H9 (cell line): ENCODE results near the gene RPN1. TPM values are rescaled to one million over a fixed set of nuclear protein-coding genes. Genes with fewer than 3 reads are reported as not detected.

Experiments used
- DNase-seq: peaks from one replicate; pipeline ENCODE4 v3.0.0-alpha.2; 2017
- H2AFZ ChIP-seq: one replicate; pipeline ENCODE4 v1.6.1; 2013; ENCODE audit warnings: mild to moderate bottlenecking, low read length, control low read depth, moderate library complexity
- H2AK5ac ChIP-seq: 2 replicates; pipeline ENCODE4 v1.6.1; 2013; ENCODE audit warnings: low read length, control low read depth, mixed read lengths; ENCODE audit not compliant: insufficient read length
- H2BK120ac ChIP-seq: one replicate; pipeline ENCODE4 v1.6.1; 2013; ENCODE audit warnings: low read depth, mild to moderate bottlenecking, low read length, control low read depth, inconsistent platforms; ENCODE audit not compliant: poor library complexity, severe bottlenecking
- H2BK12ac ChIP-seq: 2 replicates; pipeline ENCODE4 v1.6.1; 2013; ENCODE audit warnings: low read length, control low read depth, mixed read lengths, low read depth; ENCODE audit not compliant: insufficient read length
- H2BK15ac ChIP-seq: 2 replicates; pipeline ENCODE4 v1.6.1; 2013; ENCODE audit warnings: low read depth, low read length, control low read depth
- H2BK20ac ChIP-seq: one replicate; pipeline ENCODE4 v1.6.1; 2013; ENCODE audit warnings: low read depth, mild to moderate bottlenecking, low read length, control low read depth, inconsistent platforms; ENCODE audit not compliant: poor library complexity, severe bottlenecking
- H2BK5ac ChIP-seq: 2 replicates; pipeline ENCODE4 v1.6.1; 2013; ENCODE audit warnings: low read length, control low read depth, mixed read lengths; ENCODE audit not compliant: insufficient read length
- H3K14ac ChIP-seq: 2 replicates; pipeline ENCODE4 v1.6.1; 2013; ENCODE audit warnings: low read length, control low read depth; ENCODE audit not compliant: insufficient read depth
- H3K18ac ChIP-seq: 2 replicates; pipeline ENCODE4 v1.6.1; 2013; ENCODE audit warnings: low read depth, mild to moderate bottlenecking, mixed read lengths, low read length, control low read depth; ENCODE audit not compliant: insufficient read length
- H3K23ac ChIP-seq: 2 replicates; pipeline ENCODE4 v1.6.1; 2013; ENCODE audit warnings: low read length, control low read depth, mixed read lengths, low read depth; ENCODE audit not compliant: insufficient read length
- H3K23me2 ChIP-seq: 2 replicates; pipeline ENCODE4 v1.6.1; 2013; ENCODE audit warnings: low read depth, mild to moderate bottlenecking, mixed read lengths, low read length, control low read depth; ENCODE audit not compliant: insufficient read length, poor library complexity, severe bottlenecking
- H3K27ac ChIP-seq: 2 replicates; pipeline ENCODE4 v1.5.1; 2013; ENCODE audit warnings: low read length, control low read depth, mixed read lengths, low read depth; ENCODE audit not compliant: insufficient read length
- H3K27me3 ChIP-seq: 2 replicates; pipeline ENCODE4 v1.6.1; 2013; ENCODE audit warnings: low read length, control low read depth, inconsistent platforms; ENCODE audit not compliant: insufficient read depth
- H3K4ac ChIP-seq: 2 replicates; pipeline ENCODE4 v1.6.1; 2013; ENCODE audit warnings: low read depth, mild to moderate bottlenecking, control low read depth, inconsistent platforms, low read length, moderate library complexity
- H3K4me1 ChIP-seq: 2 replicates; pipeline ENCODE4 v1.6.1; 2013; ENCODE audit warnings: low read length, control low read depth, inconsistent platforms; ENCODE audit not compliant: insufficient read depth
- H3K4me2 ChIP-seq: 2 replicates; pipeline ENCODE4 v1.6.1; 2013; ENCODE audit warnings: low read length, control low read depth, mixed read lengths; ENCODE audit not compliant: insufficient read length, insufficient read depth
- H3K56ac ChIP-seq: 2 replicates; pipeline ENCODE4 v1.6.1; 2013; ENCODE audit warnings: low read depth, mild to moderate bottlenecking, mixed read lengths, low read length, control low read depth; ENCODE audit not compliant: insufficient read length
- H3K79me1 ChIP-seq: 2 replicates; pipeline ENCODE4 v1.6.1; 2013; ENCODE audit warnings: low read depth, mild to moderate bottlenecking, moderate library complexity, low read length, control low read depth, inconsistent platforms; ENCODE audit not compliant: insufficient read depth, poor library complexity, severe bottlenecking
- H3K79me2 ChIP-seq: 2 replicates; pipeline ENCODE4 v1.6.1; 2013; ENCODE audit warnings: low read length, control low read depth, inconsistent platforms; ENCODE audit not compliant: insufficient read depth
- H3K9ac ChIP-seq: 2 replicates; pipeline ENCODE4 v1.6.1; 2013; ENCODE audit warnings: low read length, control low read depth, mixed read lengths; ENCODE audit not compliant: insufficient read length; ENCODE audit errors: extremely low read depth
- H3K9me3 ChIP-seq: one replicate; pipeline ENCODE4 v1.6.1; 2013; ENCODE audit warnings: low read depth, low read length, inconsistent platforms; ENCODE audit not compliant: control insufficient read depth
- H3T11ph ChIP-seq: one replicate; pipeline ENCODE4 v1.6.1; 2013; ENCODE audit warnings: mild to moderate bottlenecking, low read length, control low read depth, inconsistent platforms
- H4K20me1 ChIP-seq: one replicate; pipeline ENCODE4 v1.6.1; 2013; ENCODE audit not compliant: control insufficient read depth, insufficient read length, insufficient read depth
- H4K5ac ChIP-seq: 2 replicates; pipeline ENCODE4 v1.6.1; 2013; ENCODE audit warnings: low read depth, mild to moderate bottlenecking, mixed read lengths, low read length, control low read depth; ENCODE audit not compliant: insufficient read length
- H4K8ac ChIP-seq: replicated peaks from 2 replicates; pipeline ENCODE4 v1.6.1; 2013; ENCODE audit warnings: low read length, control low read depth, mixed read lengths, low read depth; ENCODE audit not compliant: insufficient read length
- H4K91ac ChIP-seq: 2 replicates; pipeline ENCODE4 v1.6.1; 2013; ENCODE audit warnings: low read depth, mild to moderate bottlenecking, moderate library complexity, mixed read lengths, low read length, control low read depth; ENCODE audit not compliant: insufficient read length
- H3K27ac Mint-ChIP-seq, 3 experiments: 2 replicates in 2 of 3; 3 replicates in 1 of 3; pipeline ENCODE4 v1.8.0; 2020 to 2021; ENCODE audit warnings: mixed read lengths in 3 of 3, mild to moderate bottlenecking in 1 of 3, moderate library complexity in 1 of 3
- H3K27me3 Mint-ChIP-seq: 2 replicates; pipeline ENCODE4 v1.8.0; 2021; ENCODE audit warnings: low read depth, mild to moderate bottlenecking, moderate library complexity, mixed read lengths
- H3K36me3 Mint-ChIP-seq, 3 experiments: 2 replicates in 2 of 3; 3 replicates in 1 of 3; pipeline ENCODE4 v1.8.0; 2020 to 2021; ENCODE audit warnings: low read depth in 3 of 3, mixed read lengths in 3 of 3; ENCODE audit not compliant: insufficient read depth in 1 of 3
- H3K4me1 Mint-ChIP-seq, 2 experiments: 2 replicates each; pipeline ENCODE4 v1.8.0; 2020; ENCODE audit warnings: mixed read lengths in 2 of 2
- H3K4me3 Mint-ChIP-seq, 2 experiments: 2 replicates in 1 of 2; 3 replicates in 1 of 2; pipeline ENCODE4 v1.8.0; 2020 to 2021; ENCODE audit warnings: mild to moderate bottlenecking in 2 of 2, mixed read lengths in 2 of 2, moderate library complexity in 1 of 2
- H3K9me3 Mint-ChIP-seq, 2 experiments: 2 replicates in 1 of 2; 3 replicates in 1 of 2; pipeline ENCODE4 v1.8.0; 2020; ENCODE audit warnings: mild to moderate bottlenecking in 2 of 2, mixed read lengths in 2 of 2, moderate library complexity in 1 of 2
- CTCF ChIP-seq: fragments of 200-600 bp; sonication (generic); conservative IDR thresholded peaks from 3 replicates; pipeline ENCODE4 v1.8.0; 2021; ENCODE audit warnings: antibody characterized with exemption, mild to moderate bottlenecking
- WGBS: extraction: QIAGEN DNeasy Blood & Tissue Kit; methylation state at CpG from one replicate; pipeline ENCODE4 v1.1.7; 2013; ENCODE audit warnings: missing lambda C conversion rate, low lambda C conversion rate, mixed read lengths; ENCODE audit not compliant: insufficient read length; ENCODE audit errors: extremely low coverage; 5-methylcytosine and 5-hydroxymethylcytosine counted together
- total RNA-seq: library from RNA; stranded (reverse); gene quantifications from 2 replicates; pipeline ENCODE4 v1.2.1, GENCODE V29; 2021

RPN1 gene
- total RNA-seq, 1 experiment from 2014 or later: 174 TPM

- Histone ChIP-seq H4K91ac (no peak overlapping the region), H4K5ac (no peak overlapping the region), H2BK12ac (no peak overlapping the region), H3K9ac (no peak overlapping the region), H2BK20ac (no peak overlapping the region), H3K27ac (no peak overlapping the region), H3K56ac (no peak overlapping the region), H3K79me2 (no peaks in the 10 kb centered on the region), H3K4me1 (no peaks in the 10 kb centered on the region), H3K4me2 (no peak overlapping the region), H3K4ac (no peak overlapping the region), H2AFZ (no peak overlapping the region), H3K9me3 (no peaks in the 10 kb centered on the region), H3K79me1 (no peaks in the 10 kb centered on the region), H3K27me3 (no peaks in the 10 kb centered on the region; the same call in 1 of the 2 replicates), H2BK5ac (no peak overlapping the region), H3K18ac (no peak overlapping the region), H2AK5ac (no peak overlapping the region), H2BK120ac (no peak overlapping the region), H3T11ph (no peak overlapping the region), H4K8ac (no peak overlapping the region), H3K23me2 (no peaks in the 10 kb centered on the region), H3K14ac (no peak overlapping the region), H3K23ac (no peak overlapping the region), H4K20me1 (no peaks in the 10 kb centered on the region), H2BK15ac (no peak overlapping the region)
- Mint-ChIP-seq H3K36me3 (peaks cover 0 to 4% (median 0%) of the 10 kb centered on the region in 3 experiments; a peak in 1 of 7 replicates), H3K27ac (no peak overlapping the region), H3K4me1 (peaks cover 12 to 28% of the 10 kb centered on the region in 2 experiments), H3K27me3 (peaks cover 15% of the 10 kb centered on the region), H3K4me3 (no peak overlapping the region), H3K9me3 (peaks cover 3 to 7% of the 10 kb centered on the region in 2 experiments; a peak in 3 of 5 replicates)
- TF ChIP-seq CTCF: no peak
- WGBS: no CpG with 5 or more reads among the region's 10 CpGs
- DNase-seq: no peak
Observed at GRCh38 chr3:128576290-128576689, 74.3 kb downstream of the RPN1 start.
